Measurements from ENCODE around the gene UBALD2.

DNA sequence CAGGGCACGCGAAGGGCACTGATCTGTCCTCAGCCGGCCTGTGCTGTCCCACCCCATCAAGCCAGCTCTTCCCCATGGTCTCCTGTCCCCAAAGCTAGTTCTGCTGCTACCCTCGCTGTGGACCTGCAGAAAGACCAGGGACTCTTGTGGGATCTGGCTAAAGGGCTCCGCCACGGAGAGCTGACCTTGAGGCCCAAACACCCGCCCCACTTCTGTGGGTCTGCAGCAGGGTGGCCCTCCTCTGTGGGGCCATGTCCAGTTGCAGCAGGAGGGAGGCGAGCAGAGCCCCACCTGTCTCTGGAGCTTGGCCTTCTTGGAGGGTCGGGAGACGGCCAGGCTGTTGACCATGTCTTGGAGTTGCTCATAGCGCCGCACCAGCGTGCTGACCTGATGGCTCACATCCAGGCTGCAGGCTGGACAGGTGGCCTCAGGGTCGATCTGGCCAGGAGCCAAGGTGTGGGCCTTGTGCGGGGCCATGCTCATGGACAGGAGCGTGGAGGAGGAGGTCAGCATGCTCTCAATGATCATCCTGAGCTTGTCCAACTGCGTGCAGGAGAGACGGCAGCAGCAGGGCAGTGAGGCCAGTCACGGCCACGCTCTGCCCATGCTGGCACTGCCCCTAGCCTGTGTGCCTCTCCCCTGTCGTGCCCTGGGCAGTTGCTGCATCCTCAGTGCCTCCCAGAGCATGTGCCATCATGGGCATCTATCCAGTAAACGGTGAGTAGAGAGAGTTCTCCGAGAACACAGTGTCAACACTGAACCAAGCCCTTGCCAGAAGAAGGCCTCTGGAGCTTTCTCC is 16.6 kb downstream of the UBALD2 start:
- TF ChIP-seq TAF1 (IDR thresholded peaks at IDR 0.05; ENCODE audit: borderline replicate concordance, low read depth, low read length) (no peak), FOXM1 (IDR thresholded peaks at IDR 0.05; ENCODE audit: low read depth) (no peak), TCF12 (IDR thresholded peaks at IDR 0.05) (no peak), FOXJ3 (CRISPR knock-in tag; IDR thresholded peaks at IDR 0.05) (no peak), RFX5 (IDR thresholded peaks at IDR 0.05; ENCODE audit: low read length) (no peak), YY1 (IDR thresholded peaks at IDR 0.05; ENCODE audit: low read depth) (no peak), JUND (IDR thresholded peaks at IDR 0.05) (no peak), POLR2AphosphoS5 (IDR thresholded peaks at IDR 0.05; ENCODE audit: low read depth, low read length) (no peak)
- TF ChIP-seq, protein P1, sequence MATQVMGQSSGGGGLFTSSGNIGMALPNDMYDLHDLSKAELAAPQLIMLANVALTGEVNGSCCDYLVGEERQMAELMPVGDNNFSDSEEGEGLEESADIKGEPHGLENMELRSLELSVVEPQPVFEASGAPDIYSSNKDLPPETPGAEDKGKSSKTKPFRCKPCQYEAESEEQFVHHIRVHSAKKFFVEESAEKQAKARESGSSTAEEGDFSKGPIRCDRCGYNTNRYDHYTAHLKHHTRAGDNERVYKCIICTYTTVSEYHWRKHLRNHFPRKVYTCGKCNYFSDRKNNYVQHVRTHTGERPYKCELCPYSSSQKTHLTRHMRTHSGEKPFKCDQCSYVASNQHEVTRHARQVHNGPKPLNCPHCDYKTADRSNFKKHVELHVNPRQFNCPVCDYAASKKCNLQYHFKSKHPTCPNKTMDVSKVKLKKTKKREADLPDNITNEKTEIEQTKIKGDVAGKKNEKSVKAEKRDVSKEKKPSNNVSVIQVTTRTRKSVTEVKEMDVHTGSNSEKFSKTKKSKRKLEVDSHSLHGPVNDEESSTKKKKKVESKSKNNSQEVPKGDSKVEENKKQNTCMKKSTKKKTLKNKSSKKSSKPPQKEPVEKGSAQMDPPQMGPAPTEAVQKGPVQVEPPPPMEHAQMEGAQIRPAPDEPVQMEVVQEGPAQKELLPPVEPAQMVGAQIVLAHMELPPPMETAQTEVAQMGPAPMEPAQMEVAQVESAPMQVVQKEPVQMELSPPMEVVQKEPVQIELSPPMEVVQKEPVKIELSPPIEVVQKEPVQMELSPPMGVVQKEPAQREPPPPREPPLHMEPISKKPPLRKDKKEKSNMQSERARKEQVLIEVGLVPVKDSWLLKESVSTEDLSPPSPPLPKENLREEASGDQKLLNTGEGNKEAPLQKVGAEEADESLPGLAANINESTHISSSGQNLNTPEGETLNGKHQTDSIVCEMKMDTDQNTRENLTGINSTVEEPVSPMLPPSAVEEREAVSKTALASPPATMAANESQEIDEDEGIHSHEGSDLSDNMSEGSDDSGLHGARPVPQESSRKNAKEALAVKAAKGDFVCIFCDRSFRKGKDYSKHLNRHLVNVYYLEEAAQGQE (IDR thresholded peaks at IDR 0.05; ENCODE audit: low read depth, low read length) = no peak
- TF ChIP-seq, protein P2, sequence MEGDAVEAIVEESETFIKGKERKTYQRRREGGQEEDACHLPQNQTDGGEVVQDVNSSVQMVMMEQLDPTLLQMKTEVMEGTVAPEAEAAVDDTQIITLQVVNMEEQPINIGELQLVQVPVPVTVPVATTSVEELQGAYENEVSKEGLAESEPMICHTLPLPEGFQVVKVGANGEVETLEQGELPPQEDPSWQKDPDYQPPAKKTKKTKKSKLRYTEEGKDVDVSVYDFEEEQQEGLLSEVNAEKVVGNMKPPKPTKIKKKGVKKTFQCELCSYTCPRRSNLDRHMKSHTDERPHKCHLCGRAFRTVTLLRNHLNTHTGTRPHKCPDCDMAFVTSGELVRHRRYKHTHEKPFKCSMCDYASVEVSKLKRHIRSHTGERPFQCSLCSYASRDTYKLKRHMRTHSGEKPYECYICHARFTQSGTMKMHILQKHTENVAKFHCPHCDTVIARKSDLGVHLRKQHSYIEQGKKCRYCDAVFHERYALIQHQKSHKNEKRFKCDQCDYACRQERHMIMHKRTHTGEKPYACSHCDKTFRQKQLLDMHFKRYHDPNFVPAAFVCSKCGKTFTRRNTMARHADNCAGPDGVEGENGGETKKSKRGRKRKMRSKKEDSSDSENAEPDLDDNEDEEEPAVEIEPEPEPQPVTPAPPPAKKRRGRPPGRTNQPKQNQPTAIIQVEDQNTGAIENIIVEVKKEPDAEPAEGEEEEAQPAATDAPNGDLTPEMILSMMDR (IDR thresholded peaks at IDR 0.05) = no peak
- TF ChIP-seq, protein P3, sequence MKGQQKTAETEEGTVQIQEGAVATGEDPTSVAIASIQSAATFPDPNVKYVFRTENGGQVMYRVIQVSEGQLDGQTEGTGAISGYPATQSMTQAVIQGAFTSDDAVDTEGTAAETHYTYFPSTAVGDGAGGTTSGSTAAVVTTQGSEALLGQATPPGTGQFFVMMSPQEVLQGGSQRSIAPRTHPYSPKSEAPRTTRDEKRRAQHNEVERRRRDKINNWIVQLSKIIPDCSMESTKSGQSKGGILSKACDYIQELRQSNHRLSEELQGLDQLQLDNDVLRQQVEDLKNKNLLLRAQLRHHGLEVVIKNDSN (IDR thresholded peaks at IDR 0.05; ENCODE audit: borderline replicate concordance, low read depth) = no peak
- TF ChIP-seq, protein P4, sequence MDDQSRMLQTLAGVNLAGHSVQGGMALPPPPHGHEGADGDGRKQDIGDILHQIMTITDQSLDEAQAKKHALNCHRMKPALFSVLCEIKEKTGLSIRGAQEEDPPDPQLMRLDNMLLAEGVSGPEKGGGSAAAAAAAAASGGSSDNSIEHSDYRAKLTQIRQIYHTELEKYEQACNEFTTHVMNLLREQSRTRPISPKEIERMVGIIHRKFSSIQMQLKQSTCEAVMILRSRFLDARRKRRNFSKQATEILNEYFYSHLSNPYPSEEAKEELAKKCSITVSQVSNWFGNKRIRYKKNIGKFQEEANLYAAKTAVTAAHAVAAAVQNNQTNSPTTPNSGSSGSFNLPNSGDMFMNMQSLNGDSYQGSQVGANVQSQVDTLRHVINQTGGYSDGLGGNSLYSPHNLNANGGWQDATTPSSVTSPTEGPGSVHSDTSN (IDR thresholded peaks at IDR 0.05) = no peak
- TF ChIP-seq, protein P5, sequence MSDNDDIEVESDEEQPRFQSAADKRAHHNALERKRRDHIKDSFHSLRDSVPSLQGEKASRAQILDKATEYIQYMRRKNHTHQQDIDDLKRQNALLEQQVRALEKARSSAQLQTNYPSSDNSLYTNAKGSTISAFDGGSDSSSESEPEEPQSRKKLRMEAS (IDR thresholded peaks at IDR 0.05; ENCODE audit: low read depth) = no peak
